GM12892 (cell line): ENCODE measurements around the gene FAM9A.

Source experiments
- POLR2A ChIP-seq: IDR thresholded peaks from 2 replicates; pipeline ENCODE4 v1.6.1; 2011; ENCODE audit warnings: low read depth, low read length, control low read depth
- POLR2AphosphoS5 ChIP-seq: IDR thresholded peaks from 2 replicates; pipeline ENCODE4 v1.6.1; 2011; ENCODE audit warnings: low read depth, low read length, control low read depth

- TF ChIP-seq POLR2A (no peak), POLR2AphosphoS5 (no peak)
These were observed 43.9 kb upstream of the FAM9A start for GRCh38 chrX:8845060-8845459.
